ENCODE data around the gene YWHAQ.
"Not testable (repeated sequence)": the region's sequence is repeated elsewhere in the genome, so short reads cannot be mapped to it uniquely, and the experiment has no call there.

YWHAQ gene

DNA sequence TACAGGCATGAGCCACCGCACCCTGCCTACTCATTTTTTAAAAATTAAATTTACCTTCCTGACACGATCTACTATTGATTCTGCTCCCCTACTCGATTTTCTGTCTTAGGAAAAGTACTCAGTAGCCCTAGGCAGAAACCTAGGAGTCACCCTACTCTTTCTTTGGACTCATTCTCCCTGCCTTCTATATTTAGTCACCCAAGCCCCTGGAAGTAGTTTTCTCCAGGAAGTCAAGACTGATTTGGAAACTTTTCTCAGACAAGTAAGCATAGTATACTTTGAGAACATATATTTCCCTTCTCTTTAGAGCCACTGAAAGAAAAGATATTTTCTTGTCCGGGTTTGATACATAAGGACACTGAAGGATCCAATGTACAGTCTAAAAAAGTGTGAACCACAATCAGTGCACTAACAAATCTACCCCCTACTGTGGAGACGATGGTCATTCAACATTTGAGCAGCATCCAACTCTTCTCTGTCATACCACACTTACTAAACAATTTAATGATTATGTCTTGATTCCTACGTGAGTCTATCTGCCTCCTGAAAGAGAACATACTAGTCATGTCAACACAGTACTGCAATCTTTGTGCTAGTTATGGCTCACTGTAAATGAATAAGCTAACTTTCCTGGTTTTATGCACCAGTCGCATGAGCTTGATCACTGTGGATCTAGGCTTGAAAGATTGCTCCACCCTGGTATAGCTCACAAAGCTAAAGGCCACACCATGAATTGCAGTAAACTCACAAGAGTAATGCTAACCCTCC, 19.8 kb downstream of the YWHAQ start:
- Histone ChIP-seq H3K4me3 (ENCODE audit: low read depth, low read length) (no peak overlapping the region), H3K9me3 (no peaks in the 10 kb centered on the region), H3K4me1 (peaks cover 5% of the 10 kb centered on the region; the same call in 1 of the 2 replicates), H3K36me3 (peaks cover 13% of the 10 kb centered on the region), H3K27me3 (no peaks in the 10 kb centered on the region)
- TF ChIP-seq, protein P1, sequence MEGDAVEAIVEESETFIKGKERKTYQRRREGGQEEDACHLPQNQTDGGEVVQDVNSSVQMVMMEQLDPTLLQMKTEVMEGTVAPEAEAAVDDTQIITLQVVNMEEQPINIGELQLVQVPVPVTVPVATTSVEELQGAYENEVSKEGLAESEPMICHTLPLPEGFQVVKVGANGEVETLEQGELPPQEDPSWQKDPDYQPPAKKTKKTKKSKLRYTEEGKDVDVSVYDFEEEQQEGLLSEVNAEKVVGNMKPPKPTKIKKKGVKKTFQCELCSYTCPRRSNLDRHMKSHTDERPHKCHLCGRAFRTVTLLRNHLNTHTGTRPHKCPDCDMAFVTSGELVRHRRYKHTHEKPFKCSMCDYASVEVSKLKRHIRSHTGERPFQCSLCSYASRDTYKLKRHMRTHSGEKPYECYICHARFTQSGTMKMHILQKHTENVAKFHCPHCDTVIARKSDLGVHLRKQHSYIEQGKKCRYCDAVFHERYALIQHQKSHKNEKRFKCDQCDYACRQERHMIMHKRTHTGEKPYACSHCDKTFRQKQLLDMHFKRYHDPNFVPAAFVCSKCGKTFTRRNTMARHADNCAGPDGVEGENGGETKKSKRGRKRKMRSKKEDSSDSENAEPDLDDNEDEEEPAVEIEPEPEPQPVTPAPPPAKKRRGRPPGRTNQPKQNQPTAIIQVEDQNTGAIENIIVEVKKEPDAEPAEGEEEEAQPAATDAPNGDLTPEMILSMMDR (IDR thresholded peaks at IDR 0.05; ENCODE audit: low read depth, low read length): no peak
- DNase-seq: no peak

DNA sequence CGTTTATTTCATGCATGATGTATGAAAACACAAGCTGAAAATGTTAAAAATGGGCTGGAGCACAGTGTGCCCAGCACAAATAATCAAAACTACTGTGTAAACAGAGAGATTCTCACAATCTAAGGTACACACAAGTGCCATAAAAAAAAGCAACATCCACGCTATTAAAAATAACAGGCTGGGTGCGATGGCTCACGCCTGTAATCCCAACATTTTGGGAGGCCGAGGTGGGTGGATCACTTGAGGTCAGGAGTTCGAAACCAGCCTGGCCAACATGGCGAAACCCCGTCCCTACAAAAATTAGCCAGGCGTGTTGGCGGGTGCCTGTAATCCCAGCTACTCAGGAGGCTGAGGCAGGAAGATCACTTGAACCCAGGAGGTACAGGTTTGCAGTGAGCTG, 22.3 kb downstream of the YWHAQ start:
- not testable (repeated sequence) for H3K4me1 ChIP-seq

GRCh38 chr2:9602412-9602811, 28.4 kb downstream of the YWHAQ start:
- Histone ChIP-seq H3K9me3 (peaks cover 3% of the 10 kb centered on the region; the same call in 1 of the 2 replicates), H3K36me3 (peaks cover 41% of the 10 kb centered on the region), H3K4me1 (no peaks in the 10 kb centered on the region), H3K4me3 (ENCODE audit: low read depth, low read length) (no peak overlapping the region), H3K27me3 (no peaks in the 10 kb centered on the region)
- no peak for DNase-seq
- TF ChIP-seq, protein P1 (IDR thresholded peaks at IDR 0.05; ENCODE audit: low read depth, low read length): no peak

More for the DNA sequence above, 22.3 kb downstream of the YWHAQ start:
- not testable (repeated sequence) for H3K27me3 ChIP-seq; H3K9me3 ChIP-seq; H3K4me3 ChIP-seq (ENCODE audit: low read depth, low read length); H3K36me3 ChIP-seq; DNase-seq

DNA sequence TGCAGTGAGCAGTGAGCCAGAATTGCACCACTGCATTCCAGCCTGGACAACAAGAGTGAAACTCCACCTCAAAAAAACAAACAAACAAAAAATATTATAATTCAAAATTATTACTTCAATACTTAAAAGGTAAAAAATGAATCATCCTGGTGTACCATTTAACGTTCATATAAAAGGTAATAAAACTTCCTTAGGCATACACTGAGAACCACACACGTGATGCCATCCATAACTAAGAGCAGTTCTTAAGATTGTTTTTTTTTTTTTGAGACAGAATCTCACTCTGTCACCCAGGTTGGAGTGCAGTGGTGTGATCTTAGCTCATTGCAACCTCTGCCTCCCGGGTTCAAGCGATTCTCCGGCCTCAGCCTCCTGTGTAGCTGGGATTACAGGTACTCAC, 29.4 kb downstream of the YWHAQ start:
- Histone ChIP-seq H3K4me1 (no peaks in the 10 kb centered on the region), H3K9me3 (peaks cover 3% of the 10 kb centered on the region; the same call in 1 of the 2 replicates), H3K4me3 (ENCODE audit: low read depth, low read length) (no peak overlapping the region), H3K36me3 (peaks cover 41% of the 10 kb centered on the region), H3K27me3 (no peaks in the 10 kb centered on the region)
- TF ChIP-seq, protein P1 (IDR thresholded peaks at IDR 0.05; ENCODE audit: low read depth, low read length): no peak
- DNase-seq: no peak

- peaks cover 41% of the 10 kb centered on the region for H3K36me3 ChIP-seq
- no peak for DNase-seq
- H3K4me1 ChIP-seq: no peaks in the 10 kb centered on the region
- no peak overlapping the region for H3K4me3 ChIP-seq (ENCODE audit: low read depth, low read length)
- no peaks in the 10 kb centered on the region for H3K27me3 ChIP-seq
- TF ChIP-seq, protein P1 (IDR thresholded peaks at IDR 0.05; ENCODE audit: low read depth, low read length): no peak
- H3K9me3 ChIP-seq: peaks cover 3% of the 10 kb centered on the region; the same call in 1 of the 2 replicates
These were observed 31.4 kb downstream of the YWHAQ start for GRCh38 chr2:9599430-9599829.

- Histone ChIP-seq H3K4me1 (no peaks in the 10 kb centered on the region), H3K9me3 (peaks cover 3% of the 10 kb centered on the region; the same call in 1 of the 2 replicates), H3K4me3 (ENCODE audit: low read depth, low read length) (no peak overlapping the region), H3K36me3 (peaks cover 46% of the 10 kb centered on the region), H3K27me3 (no peaks in the 10 kb centered on the region)
- DNase-seq: no peak
- TF ChIP-seq, protein P1 (IDR thresholded peaks at IDR 0.05; ENCODE audit: low read depth, low read length): no peak
These were observed 34.0 kb downstream of the YWHAQ start for GRCh38 chr2:9596621-9597311.
